ENCODE data around the gene ANKS1A. TPM values are rescaled to one million over a fixed set of nuclear protein-coding genes. Genes with fewer than 3 reads are reported as not detected.

Gene ANKS1A
- total and polyA plus RNA-seq, 2 of the 4 experiments (the other 2 are of a cell fraction): 7.2 to 7.5 TPM

DNA sequence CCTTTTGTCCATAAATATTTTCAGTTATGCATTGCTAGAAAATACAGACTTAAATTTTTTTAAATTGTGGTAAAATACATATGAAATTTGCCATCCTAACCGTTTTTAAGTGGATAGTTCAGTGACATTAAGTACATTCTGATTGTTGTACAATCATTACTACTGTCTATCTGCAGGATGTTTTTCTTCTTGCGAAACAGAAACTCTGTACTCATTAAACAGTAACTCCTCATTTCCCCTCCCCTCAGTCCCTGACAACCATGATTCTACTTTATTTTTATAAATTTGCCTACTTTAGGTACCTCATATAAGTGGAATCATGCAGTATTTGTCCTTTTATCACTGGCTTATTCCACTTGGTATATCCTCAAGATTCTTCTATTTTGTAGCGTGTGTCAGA is 22.5 kb upstream of the ANKS1A start:
- no peak overlapping the region for H2AFZ ChIP-seq (replicated peaks; ENCODE audit: low read length, poor library complexity)
- H2BK20ac ChIP-seq (ENCODE audit: low read depth, low read length): no peak overlapping the region
- intact Hi-C loops (cut with micrococcal nuclease): no loop called here
- no peak overlapping the region for H2AK9ac ChIP-seq (replicated peaks; ENCODE audit: low read depth, low read length, poor library complexity)
- no peaks in the 10 kb centered on the region for H4K20me1 ChIP-seq (ENCODE audit: insufficient read depth, low read length)
- H2AK5ac ChIP-seq (ENCODE audit: low read depth, low read length): no peak overlapping the region
- no peak overlapping the region for H4K8ac ChIP-seq (ENCODE audit: low read depth in 2 of 2, low read length in 2 of 2)
- H3K4me3 ChIP-seq (ENCODE audit: insufficient read depth, low read depth, low read length): no peak overlapping the region
- no peak overlapping the region for H2BK120ac ChIP-seq (ENCODE audit: low read depth, low read length)
- no peak overlapping the region for H3K14ac ChIP-seq (replicated peaks; ENCODE audit: low read depth, low read length)
- no peak overlapping the region for H3K27ac ChIP-seq (ENCODE audit: insufficient read depth, low read length)
- H3K9me3 ChIP-seq (ENCODE audit: control insufficient read depth, insufficient read depth, low read length): no peaks in the 10 kb centered on the region
- H3K36me3 ChIP-seq (ENCODE audit: control insufficient read depth, insufficient read depth, low read length): peaks cover 11% of the 10 kb centered on the region
- CTCF ChIA-PET: no interaction called here
- H3K18ac ChIP-seq (ENCODE audit: low read depth, low read length): no peak overlapping the region
- no peak overlapping the region for H4K5ac ChIP-seq (ENCODE audit: low read depth, low read length)
- no peak overlapping the region for H2BK5ac ChIP-seq (ENCODE audit: low read depth, low read length, poor library complexity, severe bottlenecking)
- POLR2A ChIA-PET (ENCODE audit: unreplicated experiment): no interaction called here
- H3K9me1 ChIP-seq (ENCODE audit: insufficient read depth, low read length): peaks cover 4% of the 10 kb centered on the region; the same call in 1 of the 2 replicates
- DNase-seq (no peak), ATAC-seq (ENCODE audit: low read depth) (no peak)
- H4K91ac ChIP-seq (ENCODE audit: insufficient read depth, low read depth, low read length): no peak overlapping the region
- H3K9ac ChIP-seq (ENCODE audit: low read depth, low read length): no peak overlapping the region
- in situ Hi-C loops (cut with MboI; ENCODE audit: low sequenced_read_pairs): no loop called here
- no peaks in the 10 kb centered on the region for H3K4me1 ChIP-seq (ENCODE audit: control insufficient read depth, insufficient read depth, low read length)
- H3K79me1 ChIP-seq (ENCODE audit: low read depth in 1 of 2, low read length in 2 of 2): no peaks in the 10 kb centered on the region
- no CpG with 5 or more reads among the region's 3 CpGs for WGBS, 2 experiments (ENCODE audit: extremely low coverage in 2 of 2, insufficient read length in 1 of 2)
- H3K4ac ChIP-seq (ENCODE audit: low read depth, low read length): no peak overlapping the region
- no peak overlapping the region for H3K23ac ChIP-seq (ENCODE audit: low read depth, low read length)
- no peak for TF ChIP-seq SMC3 (IDR thresholded peaks at IDR 0.05; ENCODE audit: low read depth, low read length)
- no peak for TF ChIP-seq CHD1 (IDR thresholded peaks at IDR 0.05; ENCODE audit: low read depth, low read length)
- TF ChIP-seq POLR2A (IDR thresholded peaks at IDR 0.05; ENCODE audit: low read depth, low read length): no peak
- TF ChIP-seq RCOR1 (IDR thresholded peaks at IDR 0.05; ENCODE audit: insufficient replicate concordance, low read length): no peak
- TF ChIP-seq RFX5 (IDR thresholded peaks at IDR 0.05; ENCODE audit: low read depth, low read length): no peak
- no peak for TF ChIP-seq MAFK (IDR thresholded peaks at IDR 0.05; ENCODE audit: low read depth, low read length)
- TF ChIP-seq, protein P1, sequence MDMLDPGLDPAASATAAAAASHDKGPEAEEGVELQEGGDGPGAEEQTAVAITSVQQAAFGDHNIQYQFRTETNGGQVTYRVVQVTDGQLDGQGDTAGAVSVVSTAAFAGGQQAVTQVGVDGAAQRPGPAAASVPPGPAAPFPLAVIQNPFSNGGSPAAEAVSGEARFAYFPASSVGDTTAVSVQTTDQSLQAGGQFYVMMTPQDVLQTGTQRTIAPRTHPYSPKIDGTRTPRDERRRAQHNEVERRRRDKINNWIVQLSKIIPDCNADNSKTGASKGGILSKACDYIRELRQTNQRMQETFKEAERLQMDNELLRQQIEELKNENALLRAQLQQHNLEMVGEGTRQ (IDR thresholded peaks at IDR 0.05; ENCODE audit: low read depth, low read length): no peak
- no peak for TF ChIP-seq RAD21 (IDR thresholded peaks at IDR 0.05; ENCODE audit: low read length)
- TF ChIP-seq, protein P2, sequence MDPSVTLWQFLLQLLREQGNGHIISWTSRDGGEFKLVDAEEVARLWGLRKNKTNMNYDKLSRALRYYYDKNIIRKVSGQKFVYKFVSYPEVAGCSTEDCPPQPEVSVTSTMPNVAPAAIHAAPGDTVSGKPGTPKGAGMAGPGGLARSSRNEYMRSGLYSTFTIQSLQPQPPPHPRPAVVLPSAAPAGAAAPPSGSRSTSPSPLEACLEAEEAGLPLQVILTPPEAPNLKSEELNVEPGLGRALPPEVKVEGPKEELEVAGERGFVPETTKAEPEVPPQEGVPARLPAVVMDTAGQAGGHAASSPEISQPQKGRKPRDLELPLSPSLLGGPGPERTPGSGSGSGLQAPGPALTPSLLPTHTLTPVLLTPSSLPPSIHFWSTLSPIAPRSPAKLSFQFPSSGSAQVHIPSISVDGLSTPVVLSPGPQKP (IDR thresholded peaks at IDR 0.05; ENCODE audit: borderline replicate concordance, low read depth, low read length): no peak
- TF ChIP-seq MXI1 (IDR thresholded peaks at IDR 0.05; ENCODE audit: borderline replicate concordance, low read depth, low read length): no peak
- TF ChIP-seq FOS (IDR thresholded peaks at IDR 0.05; ENCODE audit: low read depth, low read length): no peak
- no TSS peak for BruUV-seq (replicated peaks)
- H3K4me2 ChIP-seq (ENCODE audit: low read depth, low read length): no peak overlapping the region
- H2BK15ac ChIP-seq (ENCODE audit: low read depth, low read length): no peak overlapping the region
- H3K27me3 ChIP-seq (ENCODE audit: control insufficient read depth, insufficient read depth, low read length): no peaks in the 10 kb centered on the region
- dilution Hi-C loops (cut with HindIII; ENCODE audit: low sequenced_read_pairs, unreplicated experiment): no loop called here
- no peak overlapping the region for H3K56ac ChIP-seq (ENCODE audit: extremely low read depth, insufficient read depth, low read length)

All from IMR-90 (cell line).